ENCODE results near the gene SNX32.

The SNX32 gene

DNA sequence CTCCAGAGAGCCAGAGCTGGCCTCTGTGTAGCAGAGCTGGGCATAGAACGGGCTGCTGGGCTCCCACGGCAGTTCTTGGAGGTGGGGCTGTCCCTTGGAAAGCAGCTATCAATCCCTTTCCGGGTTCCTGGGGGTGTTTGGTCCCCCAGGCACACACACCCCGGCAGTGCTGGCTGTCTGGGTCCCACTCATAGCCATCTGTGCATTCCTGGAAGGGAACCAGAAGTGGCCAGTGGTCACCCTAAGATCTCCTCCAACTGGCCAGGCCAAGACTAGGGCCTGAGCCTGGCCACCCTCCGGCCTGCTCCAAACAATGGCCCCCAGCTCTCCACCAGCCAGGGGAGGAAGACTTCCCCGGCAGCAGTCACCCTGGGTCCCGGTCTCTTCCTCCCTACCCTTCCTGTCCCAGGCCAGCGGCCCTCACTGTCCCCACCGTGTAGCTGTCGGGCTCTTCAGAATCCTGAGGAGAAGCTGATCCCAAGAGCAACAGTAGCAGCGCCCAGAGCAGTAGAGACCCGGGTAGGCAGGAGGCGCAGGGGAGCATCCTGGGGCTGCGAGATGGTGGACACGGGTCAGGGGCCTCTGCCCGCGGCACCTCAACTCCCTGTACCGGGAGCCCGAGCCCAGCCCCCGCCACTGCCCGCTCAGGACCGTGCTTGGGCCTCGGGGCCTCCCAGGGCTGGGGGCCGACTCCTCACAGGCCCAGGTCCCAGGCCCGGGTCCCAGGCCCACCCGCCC lies 38.2 kb downstream of the SNX32 start:
- peak overlapping the region; percentile 40 for H3K27ac ChIP-seq (ENCODE audit: low read depth, low read length)
- peaks cover 13% of the 10 kb centered on the region; the same call in 1 of the 2 replicates for H3K36me3 ChIP-seq (ENCODE audit: insufficient read depth, low read length)
- H3K79me2 ChIP-seq (ENCODE audit: control insufficient read depth, insufficient read depth, low read length, unreplicated experiment): peaks cover 17% of the 10 kb centered on the region
- H3K4me1 ChIP-seq (ENCODE audit: control insufficient read depth, insufficient read depth, low read length, unreplicated experiment): peaks cover 27% of the 10 kb centered on the region
- peak overlapping the region; percentile 13 for H2AFZ ChIP-seq (ENCODE audit: low read length, unreplicated experiment)
- no peaks in the 10 kb centered on the region for H3K27me3 ChIP-seq (ENCODE audit: insufficient read depth, low read length)
- peak overlapping the region; percentile 73 for H3K4me3 ChIP-seq (ENCODE audit: low read depth, low read length)

DNA sequence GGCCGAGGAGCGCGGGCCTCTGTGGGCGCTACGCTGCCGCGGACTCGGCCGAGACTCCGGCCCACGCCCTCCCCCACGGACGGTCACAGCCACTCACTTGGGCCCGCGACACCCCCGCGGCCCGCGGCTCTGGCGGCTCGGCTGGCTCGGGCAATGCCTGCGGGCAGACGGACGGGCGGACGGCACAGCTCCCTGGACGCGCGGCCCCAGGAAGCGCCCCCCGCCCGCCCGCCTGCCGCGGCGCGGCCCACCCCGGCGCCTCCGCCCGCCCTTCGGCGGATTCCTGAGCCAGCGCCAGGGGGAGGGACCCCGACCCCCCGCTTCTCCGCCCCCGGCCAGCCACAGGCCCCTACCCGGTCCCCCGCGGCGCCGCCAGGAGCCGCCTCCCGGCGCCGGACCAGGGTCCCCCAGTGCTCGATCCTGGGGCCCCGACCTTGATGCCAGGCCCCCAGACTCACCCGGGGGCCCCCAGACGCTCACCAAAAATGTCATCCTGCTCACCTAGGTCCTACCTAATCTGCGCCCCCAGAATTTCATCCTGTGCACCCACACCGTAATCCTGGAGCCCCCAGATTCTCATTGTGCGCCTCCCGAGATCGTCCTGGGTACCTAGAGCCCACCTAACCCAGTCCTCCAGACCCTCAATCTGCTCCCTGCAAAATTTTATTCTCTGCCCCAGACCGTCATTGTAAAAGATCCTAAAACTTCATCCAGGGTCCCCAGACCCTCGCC lies 39.0 kb downstream of the SNX32 start, which contains the start of gene EFEMP2:
Gene EFEMP2 (minus strand): TSS at position 215 of the 732 bp plus-strand sequence. CDS start 446 bp downstream, outside the sequence.
- H3K27ac ChIP-seq (ENCODE audit: low read depth, low read length): peak within 1 kb of the TSS; percentile 40
- H3K27me3 ChIP-seq (ENCODE audit: insufficient read depth, low read length): no peaks in the 10 kb centered on the region
- H3K4me3 ChIP-seq (ENCODE audit: low read depth, low read length): peak within 1 kb of the TSS; percentile 73
- peaks cover 27% of the 10 kb centered on the region for H3K4me1 ChIP-seq (ENCODE audit: control insufficient read depth, insufficient read depth, low read length, unreplicated experiment)
- H2AFZ ChIP-seq (ENCODE audit: low read length, unreplicated experiment): peak within 1 kb of the TSS; percentile 13
- peaks cover 6% of the 10 kb centered on the region; the same call in 1 of the 2 replicates for H3K36me3 ChIP-seq (ENCODE audit: insufficient read depth, low read length)
- H3K79me2 ChIP-seq (ENCODE audit: control insufficient read depth, insufficient read depth, low read length, unreplicated experiment): peaks cover 17% of the 10 kb centered on the region

DNA sequence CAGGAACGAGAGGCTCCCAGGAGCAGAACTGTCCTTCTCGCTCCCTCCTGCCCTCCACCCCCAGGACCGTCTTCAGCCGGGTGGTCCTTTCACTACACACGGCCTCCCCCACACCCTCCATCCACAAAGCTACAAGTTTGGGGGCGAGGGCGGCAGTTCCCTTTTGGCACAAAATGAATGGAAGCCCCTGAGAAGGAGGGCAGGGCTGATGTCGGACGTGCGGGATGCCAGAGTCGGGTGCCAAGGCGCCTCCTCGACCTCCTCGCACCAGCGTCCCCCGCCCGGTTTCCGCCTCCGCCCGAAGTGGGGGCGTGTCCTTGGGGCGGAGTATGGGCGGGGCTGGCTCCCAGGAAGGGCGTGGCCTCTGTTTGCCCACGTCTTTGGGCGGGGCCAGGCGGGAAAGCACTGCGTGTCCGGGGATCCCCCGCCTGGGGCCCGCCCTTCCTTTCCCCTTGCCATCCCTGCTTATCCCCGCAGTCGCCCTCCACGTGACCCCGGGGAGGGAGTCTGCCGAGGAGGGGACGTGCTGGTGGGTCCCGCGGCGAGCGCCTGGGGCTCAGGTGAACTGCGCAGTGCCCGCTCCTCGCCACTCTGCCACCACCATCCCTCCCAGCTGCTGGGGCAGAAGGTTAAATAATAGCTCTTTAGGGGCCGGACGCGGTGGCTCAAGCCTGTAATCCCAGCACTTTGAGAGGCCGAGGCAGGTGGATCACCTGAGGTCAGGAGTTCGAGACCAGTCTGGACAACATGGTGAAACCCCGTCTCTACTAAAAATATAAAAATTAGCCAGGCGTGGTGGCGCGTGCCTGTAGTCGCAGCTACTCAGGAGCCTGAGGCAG lies 39.8 kb downstream of the SNX32 start:
- H3K27ac ChIP-seq (ENCODE audit: low read depth, low read length): peak overlapping the region; percentile 40
- H2AFZ ChIP-seq (ENCODE audit: low read length, unreplicated experiment): no peak overlapping the region
- peaks cover 27% of the 10 kb centered on the region for H3K4me1 ChIP-seq (ENCODE audit: control insufficient read depth, insufficient read depth, low read length, unreplicated experiment)
- no peaks in the 10 kb centered on the region for H3K36me3 ChIP-seq (ENCODE audit: insufficient read depth, low read length)
- H3K79me2 ChIP-seq (ENCODE audit: control insufficient read depth, insufficient read depth, low read length, unreplicated experiment): peaks cover 17% of the 10 kb centered on the region
- peak overlapping the region; percentile 73 for H3K4me3 ChIP-seq (ENCODE audit: low read depth, low read length)
- H3K27me3 ChIP-seq (ENCODE audit: insufficient read depth, low read length): no peaks in the 10 kb centered on the region

DNA sequence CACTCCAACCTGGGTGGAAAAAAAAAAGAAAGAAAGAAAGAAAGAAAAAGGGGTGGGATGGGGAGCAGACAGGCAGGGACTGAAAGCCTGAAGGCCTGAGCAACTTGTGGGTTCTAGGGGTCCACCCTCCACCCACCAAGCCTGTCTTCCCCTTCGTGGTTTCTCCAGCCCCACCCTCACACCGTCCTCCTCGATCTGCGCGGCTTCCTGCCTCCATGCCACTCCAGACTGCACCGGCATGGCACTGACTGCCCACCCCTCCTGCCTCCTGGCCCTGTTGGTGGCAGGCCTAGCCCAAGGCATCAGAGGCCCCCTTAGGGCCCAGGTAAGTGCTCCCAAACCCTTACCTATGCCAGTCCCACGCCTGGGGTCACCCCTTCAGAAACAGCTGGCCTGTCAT lies 45.9 kb downstream of the SNX32 start, which contains the start of gene CTSW:
Gene CTSW (plus strand): TSS at position 221 of the 400 bp plus-strand sequence. CDS start 18 bp downstream, at position 239.
- peaks cover 3% of the 10 kb centered on the region for H3K79me2 ChIP-seq (ENCODE audit: control insufficient read depth, insufficient read depth, low read length, unreplicated experiment)
- no peak within 1 kb of the TSS for H3K4me3 ChIP-seq (ENCODE audit: low read depth, low read length)
- H3K36me3 ChIP-seq (ENCODE audit: insufficient read depth, low read length): peaks cover 12% of the 10 kb centered on the region; the same call in 1 of the 2 replicates
- H3K4me1 ChIP-seq (ENCODE audit: control insufficient read depth, insufficient read depth, low read length, unreplicated experiment): peaks cover 8% of the 10 kb centered on the region
- no peak within 1 kb of the TSS for H2AFZ ChIP-seq (ENCODE audit: low read length, unreplicated experiment)
- no peaks in the 10 kb centered on the region for H3K27me3 ChIP-seq (ENCODE audit: insufficient read depth, low read length)
- no peak within 1 kb of the TSS for H3K27ac ChIP-seq (ENCODE audit: low read depth, low read length)

DNA sequence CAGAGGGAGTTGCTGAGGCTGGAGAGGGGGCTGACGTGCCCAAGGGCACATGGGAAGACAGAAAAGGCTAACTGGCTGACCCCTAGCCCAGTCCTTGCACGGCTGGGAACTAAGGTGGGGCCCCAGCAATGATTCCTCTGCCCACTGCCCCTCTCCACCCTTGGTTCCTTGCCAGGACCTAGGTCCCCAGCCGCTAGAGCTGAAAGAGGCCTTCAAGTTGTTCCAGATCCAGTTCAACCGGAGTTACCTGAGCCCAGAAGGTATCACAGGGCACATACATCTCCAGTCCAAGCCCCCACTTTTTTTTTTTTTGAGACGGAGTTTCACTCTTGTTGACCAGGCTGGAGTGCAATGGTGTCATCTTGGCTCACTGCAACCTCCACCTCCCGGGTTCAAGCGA lies 46.3 kb downstream of the SNX32 start:
- Histone ChIP-seq H3K27me3 (ENCODE audit: insufficient read depth, low read length) (no peaks in the 10 kb centered on the region), H3K27ac (ENCODE audit: low read depth, low read length) (no peak overlapping the region), H3K4me3 (ENCODE audit: low read depth, low read length) (no peak overlapping the region), H2AFZ (ENCODE audit: low read length, unreplicated experiment) (no peak overlapping the region), H3K36me3 (ENCODE audit: insufficient read depth, low read length) (peaks cover 12% of the 10 kb centered on the region; the same call in 1 of the 2 replicates), H3K79me2 (ENCODE audit: control insufficient read depth, insufficient read depth, low read length, unreplicated experiment) (peaks cover 4% of the 10 kb centered on the region), H3K4me1 (ENCODE audit: control insufficient read depth, insufficient read depth, low read length, unreplicated experiment) (peaks cover 12% of the 10 kb centered on the region)

DNA sequence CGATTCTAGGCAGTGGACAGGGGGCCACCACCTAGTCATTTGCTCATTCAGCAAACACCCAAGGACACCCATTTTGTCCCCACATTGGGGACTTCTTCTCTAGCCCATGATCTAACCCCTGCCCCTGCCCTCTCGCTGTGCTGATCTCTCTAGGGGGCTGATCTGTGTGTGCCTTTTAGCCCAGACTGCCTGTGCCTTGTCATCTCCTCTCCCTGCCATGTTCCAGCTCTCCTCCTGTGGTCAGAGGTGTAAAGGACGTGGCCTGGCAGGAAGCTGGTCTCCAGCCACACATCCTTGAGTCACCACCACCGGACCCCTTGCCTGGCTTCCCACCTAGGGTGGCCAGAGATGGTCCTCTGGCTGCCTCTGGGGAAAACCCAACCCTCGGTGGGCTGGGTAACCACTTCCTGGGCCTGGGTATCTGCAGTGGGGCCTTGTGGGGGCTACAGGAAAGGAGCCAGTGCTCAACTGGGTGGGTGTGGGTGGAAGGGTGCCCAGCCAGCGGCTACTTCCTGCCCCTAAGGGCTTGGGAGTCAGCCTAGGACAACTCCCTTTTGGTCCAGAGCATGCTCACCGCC lies 47.2 kb downstream of the SNX32 start:
- Histone ChIP-seq H3K79me2 (ENCODE audit: control insufficient read depth, insufficient read depth, low read length, unreplicated experiment) (peaks cover 8% of the 10 kb centered on the region), H2AFZ (ENCODE audit: low read length, unreplicated experiment) (no peak overlapping the region), H3K27ac (ENCODE audit: low read depth, low read length) (no peak overlapping the region), H3K4me1 (ENCODE audit: control insufficient read depth, insufficient read depth, low read length, unreplicated experiment) (peaks cover 18% of the 10 kb centered on the region), H3K36me3 (ENCODE audit: insufficient read depth, low read length) (peaks cover 12% of the 10 kb centered on the region; the same call in 1 of the 2 replicates), H3K27me3 (ENCODE audit: insufficient read depth, low read length) (no peaks in the 10 kb centered on the region), H3K4me3 (ENCODE audit: low read depth, low read length) (no peak overlapping the region)

DNA sequence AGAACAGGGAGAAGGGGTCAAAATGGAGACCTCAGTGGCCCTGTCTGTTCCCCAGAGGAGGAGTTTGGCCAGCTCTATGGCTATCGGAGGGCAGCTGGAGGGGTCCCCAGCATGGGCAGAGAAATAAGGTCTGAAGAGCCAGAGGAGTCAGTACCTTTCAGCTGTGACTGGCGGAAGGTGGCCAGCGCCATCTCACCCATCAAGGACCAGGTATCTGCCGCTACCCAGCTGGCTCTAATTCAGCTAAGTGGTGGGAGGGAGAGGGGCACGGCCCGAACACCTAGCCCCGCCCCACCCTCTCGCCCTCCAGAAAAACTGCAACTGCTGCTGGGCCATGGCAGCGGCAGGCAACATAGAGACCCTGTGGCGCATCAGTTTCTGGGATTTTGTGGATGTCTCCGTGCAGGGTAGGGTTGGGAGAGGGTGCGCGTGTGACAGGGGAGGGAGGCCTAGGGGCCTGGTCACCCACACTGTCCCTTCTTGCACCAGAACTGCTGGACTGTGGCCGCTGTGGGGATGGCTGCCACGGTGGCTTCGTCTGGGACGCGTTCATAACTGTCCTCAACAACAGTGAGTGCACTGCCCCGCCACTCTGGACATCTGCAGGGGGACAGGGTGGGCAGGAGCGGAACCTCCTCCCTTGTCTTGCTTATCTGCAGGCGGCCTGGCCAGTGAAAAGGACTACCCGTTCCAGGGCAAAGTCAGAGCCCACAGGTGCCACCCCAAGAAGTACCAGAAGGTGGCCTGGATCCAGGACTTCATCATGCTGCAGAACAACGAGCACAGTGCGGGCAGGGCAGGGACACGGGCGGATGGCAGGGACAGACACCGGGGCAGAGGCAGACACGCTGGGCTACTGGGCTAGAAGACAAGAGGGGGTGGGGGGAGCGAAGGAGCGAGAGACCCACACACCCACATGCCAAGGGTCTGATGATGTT lies 48.6 kb downstream of the SNX32 start:
- Histone ChIP-seq H2AFZ (ENCODE audit: low read length, unreplicated experiment) (no peak overlapping the region), H3K4me3 (ENCODE audit: low read depth, low read length) (no peak overlapping the region), H3K79me2 (ENCODE audit: control insufficient read depth, insufficient read depth, low read length, unreplicated experiment) (peaks cover 15% of the 10 kb centered on the region), H3K27ac (ENCODE audit: low read depth, low read length) (no peak overlapping the region), H3K4me1 (ENCODE audit: control insufficient read depth, insufficient read depth, low read length, unreplicated experiment) (peaks cover 26% of the 10 kb centered on the region), H3K27me3 (ENCODE audit: insufficient read depth, low read length) (no peaks in the 10 kb centered on the region), H3K36me3 (ENCODE audit: insufficient read depth, low read length) (peaks cover 12% of the 10 kb centered on the region; the same call in 1 of the 2 replicates)

DNA sequence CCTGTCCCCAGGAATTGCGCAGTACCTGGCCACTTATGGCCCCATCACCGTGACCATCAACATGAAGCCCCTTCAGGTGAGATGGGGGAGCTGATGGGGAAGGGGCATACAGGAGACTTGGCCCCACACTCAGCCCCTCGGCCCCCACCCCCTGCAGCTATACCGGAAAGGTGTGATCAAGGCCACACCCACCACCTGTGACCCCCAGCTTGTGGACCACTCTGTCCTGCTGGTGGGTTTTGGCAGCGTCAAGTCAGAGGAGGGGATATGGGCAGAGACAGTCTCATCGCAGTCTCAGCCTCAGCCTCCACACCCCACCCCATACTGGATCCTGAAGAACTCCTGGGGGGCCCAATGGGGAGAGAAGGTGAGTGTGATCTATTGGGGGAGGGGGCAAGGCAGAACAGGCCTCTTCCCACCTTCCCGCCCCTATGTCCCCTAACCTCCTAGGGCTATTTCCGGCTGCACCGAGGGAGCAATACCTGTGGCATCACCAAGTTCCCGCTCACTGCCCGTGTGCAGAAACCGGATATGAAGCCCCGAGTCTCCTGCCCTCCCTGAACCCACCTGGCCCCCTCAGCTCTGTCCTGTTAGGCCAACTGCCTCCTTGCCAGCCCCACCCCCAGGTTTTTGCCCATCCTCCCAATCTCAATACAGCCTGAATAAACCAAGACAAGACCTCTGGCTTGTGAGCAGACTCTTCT lies 49.4 kb downstream of the SNX32 start:
- no peak overlapping the region for H2AFZ ChIP-seq (ENCODE audit: low read length, unreplicated experiment)
- H3K79me2 ChIP-seq (ENCODE audit: control insufficient read depth, insufficient read depth, low read length, unreplicated experiment): peaks cover 18% of the 10 kb centered on the region
- no peak overlapping the region for H3K4me3 ChIP-seq (ENCODE audit: low read depth, low read length)
- no peak overlapping the region for H3K27ac ChIP-seq (ENCODE audit: low read depth, low read length)
- peaks cover 26% of the 10 kb centered on the region for H3K4me1 ChIP-seq (ENCODE audit: control insufficient read depth, insufficient read depth, low read length, unreplicated experiment)
- peaks cover 12% of the 10 kb centered on the region; the same call in 1 of the 2 replicates for H3K36me3 ChIP-seq (ENCODE audit: insufficient read depth, low read length)
- H3K27me3 ChIP-seq (ENCODE audit: insufficient read depth, low read length): no peaks in the 10 kb centered on the region

Data from ACC112 (cell line).